Measurements from ENCODE around the gene B4GALNT4.

The B4GALNT4 gene

DNA sequence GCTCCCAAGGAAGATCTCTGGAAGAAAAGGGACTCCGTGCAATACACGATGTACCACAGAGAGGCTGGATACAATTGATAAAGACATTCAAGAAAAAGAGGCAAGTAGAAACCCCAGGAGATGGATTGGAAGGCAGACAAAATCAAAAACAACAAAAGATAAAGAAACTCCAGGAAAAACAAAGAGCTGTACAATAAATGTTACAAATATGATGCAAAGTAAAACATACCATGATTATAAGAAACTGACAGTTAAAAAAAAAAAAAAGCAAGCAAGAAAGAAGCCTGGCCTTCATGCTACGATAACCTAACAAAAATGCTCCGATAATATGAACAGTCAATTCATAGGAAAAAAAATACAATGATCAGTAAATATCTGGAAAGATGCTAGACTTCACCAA is 56.0 kb downstream of the B4GALNT4 start:
- DNase-seq: no peak

DNA sequence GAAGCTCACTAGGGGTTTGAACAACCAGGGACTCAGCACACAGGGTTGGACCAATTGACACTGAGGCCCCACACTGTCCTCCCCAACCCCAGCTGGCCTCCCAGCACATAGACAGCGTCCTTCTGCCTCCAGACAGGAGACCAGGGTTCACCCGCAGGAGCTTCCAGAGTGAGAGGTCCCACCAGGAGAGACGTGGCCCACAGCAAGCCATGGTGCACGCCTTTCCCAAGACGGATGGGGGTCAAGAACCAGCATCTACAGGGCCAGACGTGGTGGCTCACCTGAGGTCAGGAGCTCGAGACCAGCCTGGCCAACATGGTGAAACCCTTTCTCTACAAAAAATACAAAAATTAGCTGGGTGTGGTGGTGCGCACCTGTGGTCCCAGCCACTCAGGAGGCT is 57.6 kb downstream of the B4GALNT4 start:
- no peak for DNase-seq

DNA sequence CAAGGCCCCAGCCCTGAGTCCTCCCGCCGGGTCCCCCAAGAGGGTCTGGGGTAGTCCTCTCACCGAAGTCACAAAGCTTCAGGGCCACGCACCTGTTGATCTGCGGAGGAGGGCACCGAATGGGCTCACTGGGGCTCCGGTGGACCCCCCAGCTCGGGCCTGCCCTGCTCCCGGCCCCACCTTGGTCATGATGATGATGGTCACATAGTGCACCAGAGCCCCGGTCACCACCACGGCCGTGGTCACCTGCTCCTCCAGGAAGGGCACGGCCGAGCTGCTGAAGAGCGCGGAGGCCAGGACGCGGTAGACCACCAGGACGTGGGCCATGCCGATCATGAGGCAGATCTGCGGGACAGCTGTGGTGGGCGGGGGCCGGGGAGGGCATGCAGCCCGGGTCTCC is 59.0 kb downstream of the B4GALNT4 start:
- DNase-seq: no peak

- no peak for DNase-seq
Observed at GRCh38 chr11:429391-429790, 60.1 kb downstream of the B4GALNT4 start.

DNA sequence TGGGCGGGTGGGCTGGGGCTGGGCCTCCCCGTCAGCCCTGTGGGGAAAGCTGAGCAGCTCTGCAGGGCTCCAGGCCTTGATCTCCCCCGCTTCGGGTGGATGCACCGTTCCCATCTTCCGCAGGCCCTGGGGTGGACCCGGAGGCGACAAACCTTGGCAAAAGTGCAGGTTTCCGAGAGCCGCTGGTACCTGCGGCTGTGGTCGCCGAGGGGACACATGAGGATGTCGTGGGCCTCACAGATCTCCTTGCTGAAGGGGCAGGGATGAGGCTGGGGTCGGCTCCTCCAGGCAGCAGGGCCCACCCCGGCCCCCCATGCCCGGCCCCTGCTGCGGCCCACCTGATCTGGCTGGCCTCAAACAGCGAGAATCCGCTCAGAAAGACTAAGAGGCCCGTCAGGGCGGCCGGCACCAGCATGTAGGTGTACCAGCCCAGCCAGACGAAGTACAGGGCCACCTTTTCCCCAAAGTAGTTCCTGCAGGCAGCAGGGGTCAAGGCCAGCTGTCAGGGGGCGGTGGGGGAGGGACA is 60.7 kb downstream of the B4GALNT4 start:
- no peak for DNase-seq
